K562 (cell line): Measurements from ENCODE around the gene ZNF785. TPM values are rescaled to one million over a fixed set of nuclear protein-coding genes. Genes with fewer than 3 reads are reported as not detected.
A peak's percentile ranks its signal among the peaks of the same experiment; 100 is the strongest.

Source experiments
- CBX3 ChIP-seq, 2 experiments: IDR thresholded peaks; 1 replicate in 1 of 2; 2 replicates in 1 of 2; pipeline ENCODE4 v1.6.1; 2012; ENCODE audit warnings: inconsistent platforms in 2 of 2, low read length in 2 of 2, borderline replicate concordance in 1 of 2, control low read depth in 1 of 2
- CCNT2 ChIP-seq: IDR thresholded peaks from 2 replicates; pipeline ENCODE4 v1.6.1; 2011; ENCODE audit warnings: borderline replicate concordance, low read depth, mild to moderate bottlenecking, moderate library complexity, mixed read lengths, low read length; ENCODE audit not compliant: insufficient read length; ENCODE audit errors: extremely low read depth
- CREB3 ChIP-seq: fragments of 450-650 bp; conservative IDR thresholded peaks from 2 replicates; pipeline ENCODE4 v1.6.1; 2016; ENCODE audit warnings: missing genetic modification characterization, low read depth, mild to moderate bottlenecking, missing compliant biosample characterization, moderate library complexity
- CSDE1 ChIP-seq, 2 experiments: fragments of 450-650 bp; IDR thresholded peaks; 2 replicates each; pipeline ENCODE4 v1.6.1; 2016; ENCODE audit warnings: mild to moderate bottlenecking in 1 of 2
- EHMT2 ChIP-seq: fragments of 450-650 bp; IDR thresholded peaks from 2 replicates; pipeline ENCODE4 v1.6.1; 2018; ENCODE audit warnings: antibody characterized with exemption
- MIER1 ChIP-seq: fragments of 450-650 bp; IDR thresholded peaks from 2 replicates; pipeline ENCODE4 v1.6.1; 2016; ENCODE audit warnings: antibody characterized with exemption, mild to moderate bottlenecking, low read depth
- MLX ChIP-seq, 2 experiments: fragments of 450-650 bp in 1 of 2; sonication (generic) in 1 of 2; formaldehyde crosslinking; conservative IDR thresholded peaks; 2 replicates each; pipeline versions ENCODE4 v1.4.0 to v1.8.1; 2020 to 2022; ENCODE audit warnings: mild to moderate bottlenecking in 1 of 2, missing genetic modification reagents in 1 of 2
- MNT ChIP-seq, 2 experiments: fragments of 450-650 bp; conservative IDR thresholded peaks; 2 replicates each; pipeline ENCODE4 v1.6.1; 2017; ENCODE audit warnings: mild to moderate bottlenecking in 2 of 2, moderate library complexity in 2 of 2
- NELFE ChIP-seq: IDR thresholded peaks from 2 replicates; pipeline ENCODE4 v1.6.1; 2011; ENCODE audit warnings: mild to moderate bottlenecking; ENCODE audit not compliant: insufficient read depth, insufficient read length
- NRF1 ChIP-seq, 2 experiments: fragments of 450-650 bp; IDR thresholded peaks in 1 of 2; conservative IDR thresholded peaks in 1 of 2; 2 replicates each; pipeline ENCODE4 v1.6.1; 2014; ENCODE audit warnings: mild to moderate bottlenecking in 2 of 2
- TBL1XR1 ChIP-seq, 2 experiments: IDR thresholded peaks; 2 replicates each; pipeline ENCODE4 v1.6.1; 2012; ENCODE audit warnings: improper control_type of control experiment in 2 of 2, low read length in 2 of 2, mild to moderate bottlenecking in 1 of 2
- TCF3 ChIP-seq: sonication (generic); formaldehyde crosslinking; IDR thresholded peaks from 2 replicates; pipeline ENCODE4 v1.4.0; 2020; ENCODE audit warnings: mild to moderate bottlenecking, missing genetic modification reagents
- ZC3H11A ChIP-seq: IDR thresholded peaks from 2 replicates; pipeline ENCODE4 v1.6.1; 2012; ENCODE audit warnings: low read depth, low read length, improper control_type of control experiment
- ZNF561 ChIP-seq: fragments of 450-650 bp; formaldehyde crosslinking; conservative IDR thresholded peaks from 2 replicates; pipeline ENCODE4 v1.4.0; 2020; ENCODE audit warnings: mild to moderate bottlenecking, moderate library complexity
- ZNF592 ChIP-seq: fragments of 450-650 bp; IDR thresholded peaks from 2 replicates; pipeline ENCODE4 v1.6.1; 2017; ENCODE audit warnings: antibody characterized with exemption, mild to moderate bottlenecking
- ZNF699 ChIP-seq: fragments of 250-450 bp; sonication (Bioruptor Pico); IDR thresholded peaks from 2 replicates; pipeline ENCODE4 v1.8.0; 2021; ENCODE audit warnings: mild to moderate bottlenecking, moderate library complexity; ENCODE audit not compliant: insufficient replicate concordance
- ZNF717 ChIP-seq: fragments of 250-450 bp; sonication (Bioruptor Pico); IDR thresholded peaks from 2 replicates; pipeline ENCODE4 v1.5.0; 2021
- polyA plus RNA-seq, 8 experiments: library from polyadenylated mRNA; depleted of rRNA in 4 of 8; stranded (reverse) in 5 of 8; unstranded in 3 of 8; fragments of >200 nt; fragmentation: Nextera tagmentation in 2 of 8; fragmentation: Illumina TruSeq in 1 of 8; extraction: Ambion mirVana in 2 of 8; extraction: Trizol in 1 of 8; gene quantifications; 2 replicates each; pipeline versions ENCODE4 v1.2.1 to v1.2.3, GENCODE V29; 2011 to 2014; ENCODE audit warnings: inconsistent platforms in 1 of 8, missing spikeins in 1 of 8
- total RNA-seq, 7 experiments: library from RNA; depleted of rRNA in 6 of 7; stranded (reverse); fragments of >200 nt in 6 of 7; fragmentation: Illumina TruSeq in 2 of 7; extraction: Trizol in 2 of 7; gene quantifications; 2 replicates each; pipeline versions ENCODE4 v1.2.1 to v1.2.3, GENCODE V29; 2011 to 2021; ENCODE audit warnings: low replicate concordance in 1 of 7

ZNF785 gene
- total and polyA plus RNA-seq, 9 of the 15 experiments (the other 6 are each of a cell fraction or from before 2014, with no cell fraction given), result 0.64 to 11.0 (median 6.4) TPM

GRCh38 chr16:30609926-30610839 is 24.7 kb upstream of the ZNF785 start, which contains the start of gene ZNF689 (continued):
- TF ChIP-seq ZNF592 (0 out of 2 replicates have a peak, but pooled peaks have one; percentile 29), MNT (conservative IDR thresholded peaks at IDR 0.05) (peak; percentile 19 to 67), ZNF717 (no peak), TCF3 (CRISPR knock-in tag) (no peak), ZNF699 (CRISPR knock-in tag) (no peak), MIER1 (no peak), CREB3 (tag) (no peak), TBL1XR1 (IDR thresholded peaks at IDR 0.05; ENCODE audit: low read length in 2 of 2) (no peak; a peak in 1 of 4 replicates), NELFE (no peak), CCNT2 (no peak), CSDE1 (IDR thresholded peaks at IDR 0.05) (no peak), EHMT2 (no peak), ZNF561 (no peak), NRF1 (conservative IDR thresholded peaks at IDR 0.05 in 1 of 2, IDR thresholded peaks at IDR 0.05 in 1 of 2) (peak; percentile 76 to 78), ZC3H11A (no peak), MLX (CRISPR knock-in tag; conservative IDR thresholded peaks at IDR 0.05) (no peak), CBX3 (IDR thresholded peaks at IDR 0.05; ENCODE audit: borderline replicate concordance in 1 of 2, low read length in 2 of 2) (no peak)
